Skeletal muscle satellite cell (primary cell): ENCODE measurements around the gene APOB.

Experiments
- H3K27me3 ChIP-seq: 2 replicates; pipeline ENCODE4 v1.7.0; 2013; ENCODE audit warnings: low read length; ENCODE audit not compliant: control insufficient read depth, insufficient read depth
- H3K36me3 ChIP-seq: 2 replicates; pipeline ENCODE4 v1.7.0; 2013; ENCODE audit warnings: mild to moderate bottlenecking, control low read depth, low read length; ENCODE audit not compliant: insufficient read depth
- H3K4me1 ChIP-seq: 2 replicates; pipeline ENCODE4 v1.7.0; 2013; ENCODE audit warnings: low read length; ENCODE audit not compliant: control insufficient read depth, insufficient read depth
- H3K4me2 ChIP-seq: 2 replicates; pipeline ENCODE4 v1.7.0; 2013; ENCODE audit warnings: mild to moderate bottlenecking, low read length
- H3K4me3 ChIP-seq: 2 replicates; pipeline ENCODE4 v1.7.0; 2013; ENCODE audit warnings: low read length
- H3K9ac ChIP-seq: 2 replicates; pipeline ENCODE4 v1.7.0; 2013; ENCODE audit warnings: mild to moderate bottlenecking, low read depth, low read length, moderate library complexity
- H3K9me3 ChIP-seq: replicated peaks from 2 replicates; pipeline ENCODE4 v1.7.0; 2013; ENCODE audit warnings: mild to moderate bottlenecking, control low read depth, low read length

Gene APOB

DNA sequence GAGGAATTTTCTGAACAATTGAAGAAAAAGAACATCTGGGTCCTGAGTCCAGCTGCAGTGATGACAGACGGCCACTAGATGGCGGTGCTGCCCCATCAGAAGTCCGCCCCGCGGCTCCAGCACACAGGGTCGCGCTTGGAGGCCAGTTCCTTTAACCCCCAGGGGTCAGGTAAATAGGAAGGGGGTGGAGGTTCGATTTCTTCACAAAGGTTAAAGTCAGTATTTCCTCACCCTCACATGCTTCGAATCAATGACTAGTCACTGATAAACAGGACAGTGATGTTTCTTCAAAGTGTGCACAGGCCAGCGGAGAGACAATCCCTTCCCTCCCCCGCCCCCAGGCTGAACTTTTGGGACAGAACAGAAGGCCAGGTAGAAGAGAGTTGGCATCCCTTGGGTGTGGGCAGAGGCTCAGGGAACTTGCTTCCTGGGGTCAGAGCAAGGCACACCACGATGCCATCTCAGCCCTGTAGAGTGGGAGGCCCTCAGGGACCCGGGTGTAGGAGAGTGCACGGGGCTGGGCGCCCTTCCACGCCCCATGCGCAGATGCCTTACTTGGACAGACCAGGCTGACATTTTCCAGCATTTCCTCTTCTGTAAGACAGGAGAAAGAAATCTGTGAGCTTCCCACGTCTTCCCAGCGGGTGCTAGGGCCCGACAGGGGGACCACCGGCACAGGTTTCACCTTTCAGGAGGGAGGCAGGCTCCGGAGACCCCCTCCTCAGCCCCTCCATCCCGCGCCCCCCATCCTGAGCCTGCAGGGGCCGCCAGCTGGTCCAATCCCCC lies 722 bp downstream of the APOB start:
- H3K9me3 ChIP-seq: no peaks in the 10 kb centered on the region
- no peak overlapping the region for H3K9ac ChIP-seq
- H3K36me3 ChIP-seq: no peaks in the 10 kb centered on the region
- peaks cover 37% of the 10 kb centered on the region for H3K27me3 ChIP-seq
- peak overlapping the region; percentile 21 for H3K4me3 ChIP-seq
- H3K4me2 ChIP-seq: peak overlapping the region; percentile 51
- H3K4me1 ChIP-seq: peaks cover 10% of the 10 kb centered on the region

DNA sequence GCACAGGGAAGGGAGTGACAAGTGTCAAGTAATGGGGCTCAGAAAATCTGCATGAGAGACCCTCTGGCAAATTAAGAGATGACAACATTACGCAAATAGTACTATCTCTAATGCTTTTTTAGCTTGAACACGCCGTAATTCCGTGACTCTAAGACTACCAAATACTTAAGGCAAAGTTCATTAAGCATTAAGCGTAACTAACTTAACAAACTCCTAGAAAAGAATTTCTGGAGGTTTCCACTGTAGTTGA lies 1.2 kb downstream of the APOB start:
- H3K9ac ChIP-seq: no peak overlapping the region
- peaks cover 32% of the 10 kb centered on the region for H3K27me3 ChIP-seq
- H3K4me1 ChIP-seq: peaks cover 10% of the 10 kb centered on the region
- H3K4me2 ChIP-seq: no peak overlapping the region
- H3K9me3 ChIP-seq: no peaks in the 10 kb centered on the region
- no peak overlapping the region for H3K4me3 ChIP-seq
- H3K36me3 ChIP-seq: no peaks in the 10 kb centered on the region

DNA sequence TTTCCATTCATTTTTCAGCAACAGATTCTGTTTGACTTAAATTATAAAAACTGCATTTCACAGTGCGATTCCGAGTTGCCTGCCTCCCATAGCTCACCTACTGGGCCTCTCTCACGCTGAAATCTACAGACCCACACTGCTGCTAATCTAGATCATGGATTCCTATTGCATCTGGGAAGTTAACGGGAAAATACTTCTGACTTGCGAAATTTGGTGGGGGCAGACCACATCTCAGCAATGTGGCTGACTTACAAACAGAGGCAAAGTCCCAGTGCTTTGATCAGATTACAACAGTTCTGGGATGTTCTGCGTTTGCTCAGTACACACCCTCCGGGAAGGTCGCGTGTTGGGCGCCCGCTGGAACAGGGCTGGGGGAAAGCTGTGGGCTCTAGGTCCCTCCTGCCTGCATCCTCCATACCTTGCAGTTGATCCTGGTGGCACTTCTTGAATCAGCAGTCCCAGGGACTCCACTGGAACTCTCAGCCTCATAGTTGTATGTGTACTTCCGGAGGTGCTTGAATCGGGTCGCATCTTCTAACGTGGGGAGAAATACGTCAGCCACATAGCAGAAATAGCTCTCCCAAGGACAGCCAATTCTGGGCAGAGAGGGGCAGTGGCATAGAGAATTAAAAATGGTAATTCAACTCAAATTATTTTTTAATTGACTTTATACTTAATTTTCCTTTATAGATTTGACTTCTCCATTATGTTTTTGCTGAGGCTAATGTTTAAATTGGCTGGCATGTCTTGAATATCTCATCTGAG lies 1.7 kb downstream of the APOB start:
- Histone ChIP-seq H3K4me3 (no peak overlapping the region), H3K9me3 (no peaks in the 10 kb centered on the region), H3K4me2 (no peak overlapping the region), H3K9ac (no peak overlapping the region), H3K36me3 (no peaks in the 10 kb centered on the region), H3K4me1 (peaks cover 10% of the 10 kb centered on the region), H3K27me3 (peaks cover 30% of the 10 kb centered on the region)

DNA sequence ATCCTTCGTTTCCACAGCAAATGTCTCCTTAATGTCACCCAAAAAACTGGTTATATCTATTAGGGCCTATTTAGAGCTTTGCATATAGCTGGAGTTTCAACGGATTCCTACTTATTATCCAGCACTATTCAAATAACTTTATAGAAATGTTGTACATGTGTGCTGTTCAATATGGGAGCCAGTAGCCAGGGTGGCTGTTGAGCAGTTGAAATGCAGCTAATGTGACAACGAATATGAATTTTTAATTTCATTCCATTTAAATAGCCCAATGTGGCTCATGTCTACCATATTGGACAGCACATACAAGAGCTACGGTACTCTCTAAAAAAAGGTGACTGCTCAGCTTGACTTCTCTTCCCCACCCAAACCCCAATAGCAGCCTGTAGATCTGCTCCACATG lies 2.4 kb downstream of the APOB start:
- no peaks in the 10 kb centered on the region for H3K9me3 ChIP-seq
- H3K4me2 ChIP-seq: no peak overlapping the region
- no peak overlapping the region for H3K9ac ChIP-seq
- no peaks in the 10 kb centered on the region for H3K36me3 ChIP-seq
- H3K4me1 ChIP-seq: peaks cover 10% of the 10 kb centered on the region
- H3K4me3 ChIP-seq: no peak overlapping the region
- peaks cover 30% of the 10 kb centered on the region for H3K27me3 ChIP-seq

DNA sequence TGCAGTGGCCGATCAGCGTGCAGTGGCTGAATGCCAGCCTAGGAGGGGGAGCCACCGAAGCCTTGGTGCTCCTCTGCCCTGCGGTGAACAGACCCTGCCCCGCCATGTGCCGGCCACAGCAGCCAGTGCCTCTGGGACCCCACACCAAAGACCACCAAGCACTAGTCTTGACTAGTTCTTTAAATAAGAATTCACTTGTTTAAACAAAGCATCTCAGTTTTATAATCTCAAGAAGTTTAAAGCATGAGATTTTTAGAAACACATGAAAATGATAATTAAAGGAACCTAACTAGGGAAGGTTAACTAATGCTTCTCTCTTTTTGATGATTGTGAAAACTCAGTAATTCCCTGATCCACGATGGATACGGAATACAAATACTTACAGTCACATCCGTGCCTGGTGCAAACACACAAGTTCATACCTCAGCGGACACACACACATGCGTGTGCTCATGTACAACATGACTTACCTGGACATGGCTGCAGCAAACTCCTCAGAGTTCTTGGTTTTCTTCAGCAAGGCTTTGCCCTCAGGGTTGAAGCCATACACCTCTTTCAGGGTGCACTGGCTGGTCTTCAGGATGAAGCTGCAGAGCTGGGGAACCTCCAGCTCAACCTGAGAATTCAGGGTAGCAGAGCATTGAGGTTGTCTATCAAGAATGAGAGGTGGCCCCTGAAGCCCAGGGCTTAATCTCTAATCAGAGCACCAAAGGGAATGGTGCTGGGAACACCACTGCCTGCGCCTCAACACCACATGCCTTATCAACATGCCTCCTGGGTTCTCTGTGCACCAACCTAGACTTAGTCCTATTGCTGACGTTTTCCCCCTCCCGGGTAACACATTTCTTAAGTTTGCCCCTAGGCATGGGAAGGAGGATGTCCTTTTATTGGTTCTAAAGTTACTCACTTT lies 3.1 kb downstream of the APOB start:
- H3K4me1 ChIP-seq: peaks cover 10% of the 10 kb centered on the region
- peaks cover 30% of the 10 kb centered on the region for H3K27me3 ChIP-seq
- H3K9ac ChIP-seq: no peak overlapping the region
- H3K4me2 ChIP-seq: no peak overlapping the region
- H3K36me3 ChIP-seq: no peaks in the 10 kb centered on the region
- no peaks in the 10 kb centered on the region for H3K9me3 ChIP-seq
- no peak overlapping the region for H3K4me3 ChIP-seq

DNA sequence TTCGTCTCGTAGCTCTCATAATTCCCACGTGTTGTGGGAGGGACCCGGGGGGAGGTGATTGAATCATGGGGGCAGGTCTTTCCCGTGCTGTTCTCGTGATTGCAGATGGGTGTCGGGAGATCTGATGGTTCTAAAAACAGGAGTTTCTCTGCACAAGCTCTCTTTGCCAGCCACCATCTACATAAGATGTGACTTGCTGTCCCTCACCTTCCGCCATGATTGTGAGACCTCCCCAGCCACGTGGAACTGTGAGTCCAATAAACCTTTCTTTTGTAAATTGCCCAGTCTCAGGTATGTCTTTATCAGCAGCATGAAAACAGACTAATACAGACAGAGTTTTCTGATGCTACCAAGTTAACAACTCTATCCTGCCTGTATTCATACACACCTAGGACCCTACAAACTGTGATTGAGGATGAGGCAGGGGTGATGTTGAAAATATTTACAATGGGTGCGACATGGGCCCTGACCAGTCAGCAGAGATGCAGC lies 3.9 kb downstream of the APOB start:
- H3K9ac ChIP-seq: no peak overlapping the region
- no peak overlapping the region for H3K4me2 ChIP-seq
- no peaks in the 10 kb centered on the region for H3K9me3 ChIP-seq
- H3K4me1 ChIP-seq: peaks cover 10% of the 10 kb centered on the region
- H3K36me3 ChIP-seq: no peaks in the 10 kb centered on the region
- H3K27me3 ChIP-seq: peaks cover 27% of the 10 kb centered on the region
- no peak overlapping the region for H3K4me3 ChIP-seq

DNA sequence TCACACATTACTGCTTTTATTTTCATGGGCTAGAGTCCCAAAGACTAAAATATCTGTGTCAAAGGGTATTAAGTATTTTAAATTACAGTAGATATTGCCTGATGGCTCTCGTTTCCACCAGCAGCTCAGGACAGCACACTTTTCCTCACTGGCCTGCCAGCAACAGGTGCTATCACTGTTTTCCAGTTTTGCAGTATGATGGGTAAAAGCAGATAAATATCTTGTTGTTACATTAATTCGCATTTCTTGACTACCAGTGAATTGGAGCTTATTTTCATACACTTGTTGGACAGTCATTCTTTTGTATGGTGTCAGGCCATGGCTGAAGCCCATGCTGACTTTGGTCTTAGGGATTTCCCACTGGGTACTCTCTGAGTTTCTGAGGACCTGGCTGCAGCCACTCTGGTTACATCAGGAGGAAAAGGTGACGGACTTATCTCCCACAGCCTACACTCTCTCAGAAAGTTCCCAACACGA lies 4.8 kb downstream of the APOB start:
- peak overlapping the region; percentile 20 for H3K4me2 ChIP-seq
- H3K9me3 ChIP-seq: no peaks in the 10 kb centered on the region
- no peaks in the 10 kb centered on the region for H3K36me3 ChIP-seq
- no peak overlapping the region for H3K9ac ChIP-seq
- H3K4me3 ChIP-seq: no peak overlapping the region
- peaks cover 20% of the 10 kb centered on the region for H3K27me3 ChIP-seq
- H3K4me1 ChIP-seq: peaks cover 10% of the 10 kb centered on the region

DNA sequence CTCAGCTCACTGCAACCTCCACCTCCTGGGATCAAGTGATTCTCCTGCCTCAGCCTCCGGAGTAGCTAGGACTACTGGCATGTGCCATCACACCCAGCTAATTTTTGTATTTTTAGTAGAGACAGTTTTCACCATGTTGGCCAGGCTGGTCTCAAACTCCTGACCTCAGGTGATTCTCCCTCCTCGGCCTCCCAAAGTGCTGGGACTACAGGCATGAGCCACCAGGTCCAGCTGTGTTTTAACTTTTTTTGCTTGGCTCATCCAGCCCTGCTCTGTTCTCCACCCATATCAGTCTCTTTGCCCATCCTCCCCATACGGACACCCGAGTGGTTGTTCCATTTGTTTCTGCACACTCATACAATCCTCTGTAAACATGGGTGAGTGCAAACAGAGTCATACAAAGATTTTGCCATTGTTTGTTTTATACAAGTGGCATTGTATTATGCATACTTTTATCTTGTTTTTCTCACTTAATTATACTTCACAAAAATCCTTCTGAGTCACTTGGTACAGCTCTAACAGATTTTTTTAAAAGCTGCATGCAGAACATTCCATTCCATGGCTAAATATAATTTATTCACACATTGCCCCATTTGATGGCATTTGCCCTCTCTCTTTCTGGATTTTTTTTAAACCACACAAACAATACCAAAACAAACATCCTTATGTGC lies 5.3 kb downstream of the APOB start:
- H3K9ac ChIP-seq: no peak overlapping the region
- H3K36me3 ChIP-seq: no peaks in the 10 kb centered on the region
- peak overlapping the region; percentile 20 for H3K4me2 ChIP-seq
- no peaks in the 10 kb centered on the region for H3K9me3 ChIP-seq
- peaks cover 10% of the 10 kb centered on the region for H3K4me1 ChIP-seq
- H3K4me3 ChIP-seq: peak overlapping the region; percentile 25
- H3K27me3 ChIP-seq: peaks cover 16% of the 10 kb centered on the region

DNA sequence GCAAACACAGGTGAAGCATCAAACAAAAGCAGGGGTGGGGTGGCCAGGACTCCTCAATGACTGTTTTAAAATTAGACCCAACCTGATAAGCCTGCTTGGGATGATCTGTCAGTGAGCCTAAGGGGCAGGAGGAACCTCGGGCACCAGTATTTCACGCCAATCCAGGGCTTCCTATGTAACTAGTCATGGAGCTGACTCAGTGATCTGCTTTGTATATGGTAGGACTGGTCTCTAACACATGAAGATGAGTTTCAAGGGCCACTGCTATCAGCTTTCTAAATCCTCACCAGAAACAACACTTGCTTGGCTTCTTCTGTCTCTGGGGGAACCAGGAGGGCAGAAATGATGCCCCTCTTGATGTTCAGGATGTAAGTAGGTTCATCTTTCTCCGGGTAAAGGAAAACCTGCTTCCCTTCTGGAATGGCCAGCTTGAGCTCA lies 6.2 kb downstream of the APOB start:
- Histone ChIP-seq H3K4me1 (peaks cover 10% of the 10 kb centered on the region), H3K4me3 (no peak overlapping the region), H3K27me3 (peaks cover 11% of the 10 kb centered on the region), H3K9ac (no peak overlapping the region), H3K9me3 (no peaks in the 10 kb centered on the region), H3K36me3 (no peaks in the 10 kb centered on the region), H3K4me2 (no peak overlapping the region)

DNA sequence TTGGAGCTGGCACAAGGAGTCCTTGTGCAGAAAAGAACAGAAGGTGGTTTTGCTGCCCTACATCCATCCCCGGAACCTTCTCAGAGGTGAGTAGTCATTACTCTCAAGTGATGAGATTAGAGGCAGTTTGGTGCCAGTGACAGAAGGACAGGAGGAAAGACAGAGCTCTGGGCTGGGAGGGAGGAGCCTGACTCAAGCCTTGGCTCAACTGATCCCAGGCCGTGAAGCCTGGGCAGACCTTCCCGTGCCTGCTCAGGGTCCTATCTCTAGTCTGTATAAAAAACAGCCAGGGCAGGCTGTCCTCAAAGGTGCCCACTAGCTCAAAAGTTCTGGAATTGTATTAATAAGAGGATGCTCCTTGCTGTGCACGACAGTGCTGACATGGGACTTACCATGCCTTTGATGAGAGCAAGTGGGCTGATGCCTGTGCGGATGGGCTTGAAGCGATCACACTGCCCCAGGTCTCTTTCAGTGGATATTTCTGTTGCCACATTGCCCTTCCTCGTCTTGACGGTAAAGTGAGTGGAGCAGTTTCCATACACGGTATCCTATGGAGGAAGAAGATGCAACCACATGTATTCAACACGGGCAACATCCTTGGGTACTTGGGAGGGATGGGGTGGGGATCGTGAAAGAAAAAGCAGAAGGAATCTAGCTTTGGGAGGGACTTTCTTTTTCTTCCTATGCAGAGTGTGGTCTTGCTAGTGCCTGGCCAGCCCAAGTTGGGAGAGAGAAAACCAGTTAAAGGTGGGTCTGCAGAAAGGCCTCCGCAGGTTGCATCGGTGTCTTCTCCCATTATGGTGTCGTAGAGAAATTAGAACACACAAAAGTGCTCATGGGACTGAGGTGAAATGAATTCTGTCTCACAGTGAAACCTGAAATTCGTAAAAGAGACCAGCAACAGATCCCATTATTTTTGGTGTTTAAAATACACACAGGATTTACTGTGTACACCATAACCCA lies 6.9 kb downstream of the APOB start:
- Histone ChIP-seq H3K36me3 (no peaks in the 10 kb centered on the region), H3K27me3 (peaks cover 11% of the 10 kb centered on the region), H3K4me1 (peaks cover 10% of the 10 kb centered on the region), H3K4me3 (no peak overlapping the region), H3K9ac (no peak overlapping the region), H3K9me3 (no peaks in the 10 kb centered on the region), H3K4me2 (no peak overlapping the region)
